ENCODE data around the gene ARHGEF19. TPM values are rescaled to one million over a fixed set of nuclear protein-coding genes. Genes with fewer than 3 reads are reported as not detected.
"Not testable (repeated sequence)": the region's sequence is repeated elsewhere in the genome, so short reads cannot be mapped to it uniquely, and the experiment has no call there.

Gene ARHGEF19
- total RNA-seq, 1 donor from 2014 or later, result 1.3 TPM

- intact Hi-C loops (cut with DNase I), result no loop called here
- no peak for DNase-seq (ENCODE audit: low spot score)
Measured at GRCh38 chr1:16226490-16227179, 14.2 kb upstream of the ARHGEF19 start.

- intact Hi-C loops (cut with DNase I), result no loop called here
- DNase-seq (ENCODE audit: low spot score), result no peak
Measured at GRCh38 chr1:16226129-16226489, 13.7 kb upstream of the ARHGEF19 start.

GRCh38 chr1:16224472-16224871 lies 12.0 kb upstream of the ARHGEF19 start:
- no peak for DNase-seq (ENCODE audit: low spot score)
- intact Hi-C loops (cut with DNase I), result no loop called here

- DNase-seq (ENCODE audit: low spot score); intact Hi-C loops (cut with DNase I): not testable (repeated sequence)
Measured at GRCh38 chr1:16222716-16223115, 10.3 kb upstream of the ARHGEF19 start.

GRCh38 chr1:16221499-16221898 lies 9.0 kb upstream of the ARHGEF19 start:
- intact Hi-C loops (cut with DNase I), result no loop called here
- no peak for DNase-seq (ENCODE audit: low spot score)

GRCh38 chr1:16219968-16220500 lies 7.6 kb upstream of the ARHGEF19 start:
- no peak for DNase-seq (ENCODE audit: low spot score)
- intact Hi-C loops (cut with DNase I), result no loop called here

GRCh38 chr1:16218674-16219071 lies 6.2 kb upstream of the ARHGEF19 start:
- no peak for DNase-seq (ENCODE audit: low spot score)
- intact Hi-C loops (cut with DNase I), result no loop called here

GRCh38 chr1:16218014-16218673 lies 5.7 kb upstream of the ARHGEF19 start:
- DNase-seq (ENCODE audit: low spot score), result no peak

GRCh38 chr1:16217061-16217785 lies 4.8 kb upstream of the ARHGEF19 start:
- intact Hi-C loops (cut with DNase I), result no loop called here
- peak; percentile 99 for DNase-seq (ENCODE audit: low spot score)

More at GRCh38 chr1:16218014-16218673, 5.7 kb upstream of the ARHGEF19 start:
- intact Hi-C loops (cut with DNase I), result no loop called here

GRCh38 chr1:16215882-16216753 lies 3.7 kb upstream of the ARHGEF19 start:
- DNase-seq (ENCODE audit: low spot score), result peak; percentile 86
- intact Hi-C loops (cut with DNase I), result no loop called here

GRCh38 chr1:16215240-16215639 lies 2.8 kb upstream of the ARHGEF19 start:
- intact Hi-C loops (cut with DNase I); DNase-seq (ENCODE audit: low spot score): not testable (repeated sequence)

- DNase-seq (ENCODE audit: low spot score); intact Hi-C loops (cut with DNase I): not testable (repeated sequence)
Measured at GRCh38 chr1:16213544-16213943, 1.1 kb upstream of the ARHGEF19 start.

- intact Hi-C loops (cut with DNase I), result no loop called here
Measured at GRCh38 chr1:16213013-16213412, 561 bp upstream of the ARHGEF19 start.

GRCh38 chr1:16211824-16212223 lies 628 bp downstream of the ARHGEF19 start:
- no peak for DNase-seq (ENCODE audit: low spot score)
- intact Hi-C loops (cut with DNase I), result no loop called here

More at GRCh38 chr1:16213013-16213412, 561 bp upstream of the ARHGEF19 start:
- DNase-seq (ENCODE audit: low spot score), result no peak

- intact Hi-C loops (cut with DNase I), result no loop called here
Measured at GRCh38 chr1:16210581-16210980, 1.9 kb downstream of the ARHGEF19 start.

GRCh38 chr1:16209847-16210407 lies 2.5 kb downstream of the ARHGEF19 start:
- intact Hi-C loops (cut with DNase I), result no loop called here

More at GRCh38 chr1:16210581-16210980, 1.9 kb downstream of the ARHGEF19 start:
- no peak for DNase-seq (ENCODE audit: low spot score)

GRCh38 chr1:16209132-16209846 lies 3.2 kb downstream of the ARHGEF19 start:
- intact Hi-C loops (cut with DNase I), result no loop called here

More at GRCh38 chr1:16209847-16210407, 2.5 kb downstream of the ARHGEF19 start:
- no peak for DNase-seq (ENCODE audit: low spot score)

GRCh38 chr1:16208270-16208987 lies 4.0 kb downstream of the ARHGEF19 start:
- intact Hi-C loops (cut with DNase I), result no loop called here
- no peak for DNase-seq (ENCODE audit: low spot score)

More at GRCh38 chr1:16209132-16209846, 3.2 kb downstream of the ARHGEF19 start:
- no peak for DNase-seq (ENCODE audit: low spot score)

Data from cardiac septum (tissue), 1 donor.